Activated CD4-positive, alpha-beta T cell treated with anti-CD3 and anti-CD28 coated beads, Interleukin-2, amount 50 U/mL, for 48 hours (primary cell): ENCODE data around the gene IL1RAPL1.
"Not testable (repeated sequence)": the region's sequence is repeated elsewhere in the genome, so short reads cannot be mapped to it uniquely, and the experiment has no call there.

ENCODE experiments used
- DNase-seq, 2 experiments: peaks; one replicate each; pipeline ENCODE4 v3.0.0-alpha.2; 2020

Gene IL1RAPL1

GRCh38 chrX:28997706-28998463, 410.6 kb downstream of the IL1RAPL1 start:
- no peak for DNase-seq

- DNase-seq, result no peak
Observed at GRCh38 chrX:28998609-28999135, 411.4 kb downstream of the IL1RAPL1 start.

- no peak for DNase-seq
Observed at GRCh38 chrX:29012867-29013266, 425.6 kb downstream of the IL1RAPL1 start.

GRCh38 chrX:29023207-29023606, 436.0 kb downstream of the IL1RAPL1 start:
- DNase-seq, result no peak

- no peak for DNase-seq
Observed at GRCh38 chrX:29024871-29025270, 437.6 kb downstream of the IL1RAPL1 start.

GRCh38 chrX:29039501-29039900, 452.3 kb downstream of the IL1RAPL1 start:
- DNase-seq, result no peak

GRCh38 chrX:29040160-29040559, 452.9 kb downstream of the IL1RAPL1 start:
- DNase-seq, result no peak

- no peak for DNase-seq
Observed at GRCh38 chrX:29042341-29042740, 455.1 kb downstream of the IL1RAPL1 start.

GRCh38 chrX:29043746-29044145, 456.5 kb downstream of the IL1RAPL1 start:
- DNase-seq, result no peak

GRCh38 chrX:29044423-29045184, 457.4 kb downstream of the IL1RAPL1 start:
- DNase-seq, result no peak

GRCh38 chrX:29065477-29065876, 478.2 kb downstream of the IL1RAPL1 start:
- DNase-seq, result no peak

GRCh38 chrX:29066516-29066915, 479.3 kb downstream of the IL1RAPL1 start:
- DNase-seq, result no peak

GRCh38 chrX:29067351-29067750, 480.1 kb downstream of the IL1RAPL1 start:
- DNase-seq, result no peak

- no peak for DNase-seq
Observed at GRCh38 chrX:29071525-29072320, 484.5 kb downstream of the IL1RAPL1 start.

- DNase-seq, result no peak
Observed at GRCh38 chrX:29082558-29082957, 495.3 kb downstream of the IL1RAPL1 start.

- DNase-seq, result no peak
Observed at GRCh38 chrX:29083823-29084222, 496.6 kb downstream of the IL1RAPL1 start.

GRCh38 chrX:29090811-29091210, 503.6 kb downstream of the IL1RAPL1 start:
- DNase-seq, result no peak

- no peak for DNase-seq
Observed at GRCh38 chrX:29107231-29107630, 520.0 kb downstream of the IL1RAPL1 start.

- DNase-seq, result no peak
Observed at GRCh38 chrX:29110041-29110440, 522.8 kb downstream of the IL1RAPL1 start.

GRCh38 chrX:29113221-29113620, 526.0 kb downstream of the IL1RAPL1 start:
- DNase-seq, result no peak

GRCh38 chrX:29122817-29123216, 535.6 kb downstream of the IL1RAPL1 start:
- not testable (repeated sequence) for DNase-seq

GRCh38 chrX:29130905-29131304, 543.7 kb downstream of the IL1RAPL1 start:
- no peak for DNase-seq

- no peak for DNase-seq
Observed at GRCh38 chrX:29136904-29137303, 549.7 kb downstream of the IL1RAPL1 start.
